ENCODE data around the gene AADACL2.
"Not testable (repeated sequence)": the region's sequence is repeated elsewhere in the genome, so short reads cannot be mapped to it uniquely, and the experiment has no call there.

Gene AADACL2, protein sequence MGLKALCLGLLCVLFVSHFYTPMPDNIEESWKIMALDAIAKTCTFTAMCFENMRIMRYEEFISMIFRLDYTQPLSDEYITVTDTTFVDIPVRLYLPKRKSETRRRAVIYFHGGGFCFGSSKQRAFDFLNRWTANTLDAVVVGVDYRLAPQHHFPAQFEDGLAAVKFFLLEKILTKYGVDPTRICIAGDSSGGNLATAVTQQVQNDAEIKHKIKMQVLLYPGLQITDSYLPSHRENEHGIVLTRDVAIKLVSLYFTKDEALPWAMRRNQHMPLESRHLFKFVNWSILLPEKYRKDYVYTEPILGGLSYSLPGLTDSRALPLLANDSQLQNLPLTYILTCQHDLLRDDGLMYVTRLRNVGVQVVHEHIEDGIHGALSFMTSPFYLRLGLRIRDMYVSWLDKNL

DNA sequence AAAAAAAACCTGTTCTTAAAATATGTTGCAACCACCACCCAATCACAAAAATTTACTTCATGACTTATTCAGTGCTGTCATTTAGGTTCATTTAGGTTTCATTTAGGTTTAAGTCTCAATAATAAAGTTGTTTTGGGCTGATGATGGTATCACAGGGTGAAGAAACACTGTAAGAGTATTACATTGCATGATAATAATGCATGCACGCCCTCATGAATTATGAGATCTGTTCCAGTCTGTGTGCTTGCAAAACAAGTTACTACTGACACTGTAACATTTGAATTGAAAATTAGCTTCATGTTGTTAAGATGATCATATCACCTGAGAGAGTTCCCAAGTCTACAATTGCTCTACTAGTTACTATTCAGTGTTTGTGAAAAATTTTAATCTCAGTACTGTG, at the start of gene AADACL2:
Gene AADACL2, plus strand, starts transcription at position 315 of the 400 bp plus-strand sequence. CDS start 109 bp downstream, outside the sequence.
- DNase-seq: no peak

DNA sequence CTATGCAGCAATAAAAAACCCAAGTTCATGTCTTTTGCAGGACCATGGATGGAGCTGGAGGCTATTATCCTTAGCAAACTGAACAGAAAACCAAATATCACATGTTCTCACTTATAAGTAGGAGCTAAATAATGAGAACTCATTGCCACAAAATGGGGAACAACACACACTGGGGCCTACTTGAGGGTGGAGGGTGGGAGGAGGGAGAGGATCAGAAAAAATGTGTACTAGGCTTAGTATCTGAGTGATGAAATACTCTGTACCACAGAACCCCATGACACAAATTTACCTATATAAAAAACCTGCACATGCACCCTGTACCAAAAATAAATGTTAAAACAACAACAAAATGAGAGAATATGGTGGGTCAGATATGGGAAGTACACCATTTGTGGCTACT, 49.6 kb upstream of the AADACL2 start:
- no peak for DNase-seq

DNA sequence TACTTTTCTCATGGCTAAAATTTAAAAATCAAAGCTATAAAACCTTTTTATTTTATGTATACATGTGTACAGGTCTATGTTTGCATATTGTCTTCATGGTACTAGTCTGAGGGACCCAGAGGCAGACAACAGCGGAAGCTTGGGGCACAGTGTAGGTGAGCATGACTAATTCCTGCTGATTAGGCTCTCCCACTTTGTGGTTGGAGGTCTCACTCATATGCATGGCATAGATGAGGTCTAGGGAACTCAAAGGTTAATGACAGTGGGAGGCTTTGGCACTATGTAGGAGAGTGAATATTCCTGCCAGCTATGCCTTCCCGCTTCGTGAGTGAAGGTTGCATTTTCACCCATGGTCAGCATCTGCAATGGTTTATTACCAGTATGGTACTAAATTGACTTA, 47.5 kb upstream of the AADACL2 start:
- no peak for DNase-seq

DNA sequence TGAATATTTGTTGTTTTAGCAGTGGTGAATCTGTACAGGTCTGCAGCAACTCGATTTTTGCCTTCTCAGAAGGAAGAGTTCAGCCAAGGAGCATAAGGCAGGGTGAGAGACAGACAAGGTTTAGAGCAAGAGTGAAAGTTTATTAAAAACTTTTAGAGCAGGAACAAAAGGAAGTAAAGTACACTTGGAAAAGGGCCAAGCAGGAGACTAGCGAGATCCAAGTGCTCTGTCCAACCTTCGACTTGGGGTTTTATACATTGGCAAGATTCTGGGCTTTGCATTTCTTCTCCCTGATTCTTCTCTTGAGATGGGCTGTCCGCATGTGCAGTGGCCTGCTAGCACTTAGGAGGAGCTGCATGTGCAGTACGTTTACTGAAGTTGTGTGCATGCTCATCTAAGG, 46.7 kb upstream of the AADACL2 start:
- DNase-seq: no peak

DNA sequence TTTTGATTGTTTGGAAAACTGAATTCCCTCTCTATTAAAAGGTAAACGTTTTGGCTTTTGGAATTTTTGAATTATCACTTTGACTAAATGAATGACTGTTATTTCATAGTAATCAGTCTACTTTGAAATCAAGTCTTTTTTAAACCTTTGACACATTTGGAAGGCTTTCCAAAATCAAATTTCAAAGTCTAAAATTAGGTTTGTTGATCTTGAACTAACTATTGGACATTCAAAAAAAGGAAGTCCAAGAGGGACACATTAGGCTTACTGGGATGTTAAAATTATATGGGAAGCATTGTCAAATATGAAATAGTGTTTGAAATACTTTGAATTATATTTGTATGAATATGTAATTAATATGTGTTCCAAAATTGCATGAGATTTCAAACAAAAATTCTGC, 45.2 kb upstream of the AADACL2 start:
- DNase-seq: no peak

DNA sequence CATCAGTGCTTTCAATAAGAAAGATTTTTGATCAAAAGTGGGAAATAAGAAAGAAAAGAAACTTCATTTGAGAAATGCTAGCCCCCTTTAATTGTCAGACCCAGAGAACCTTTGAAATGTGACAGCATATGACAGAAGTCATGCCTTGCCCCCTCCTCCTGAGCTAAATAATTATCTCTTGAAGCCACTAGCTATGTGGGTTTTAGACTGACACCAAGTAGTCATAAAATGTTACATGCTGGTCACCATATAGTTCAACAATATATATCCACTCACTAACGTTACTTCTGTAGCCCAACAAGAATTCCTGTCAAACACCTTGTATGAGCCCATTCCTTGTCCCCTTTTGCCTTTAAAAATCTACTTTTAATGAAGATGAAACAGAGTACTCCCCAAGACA, 43.1 kb upstream of the AADACL2 start:
- DNase-seq: no peak

DNA sequence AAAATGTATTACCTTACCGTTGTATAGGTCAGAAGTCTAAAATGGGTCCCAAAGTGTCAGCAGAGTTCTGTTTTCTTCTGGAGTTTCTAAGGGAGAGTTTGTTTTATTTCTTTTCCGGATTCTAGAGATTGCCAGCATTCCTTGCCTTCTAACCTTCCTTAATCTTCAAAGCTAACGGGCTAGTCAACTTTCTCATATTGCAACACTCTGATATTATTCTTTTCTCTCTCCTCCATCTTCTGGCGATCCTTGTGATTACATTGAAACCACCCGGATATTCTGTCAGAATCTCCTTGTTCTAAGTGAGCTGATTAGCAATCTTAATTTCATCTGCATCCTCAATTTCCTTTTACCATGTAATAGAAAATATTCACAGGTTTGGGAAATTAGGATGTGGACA, 36.2 kb upstream of the AADACL2 start:
- no peak for DNase-seq

DNA sequence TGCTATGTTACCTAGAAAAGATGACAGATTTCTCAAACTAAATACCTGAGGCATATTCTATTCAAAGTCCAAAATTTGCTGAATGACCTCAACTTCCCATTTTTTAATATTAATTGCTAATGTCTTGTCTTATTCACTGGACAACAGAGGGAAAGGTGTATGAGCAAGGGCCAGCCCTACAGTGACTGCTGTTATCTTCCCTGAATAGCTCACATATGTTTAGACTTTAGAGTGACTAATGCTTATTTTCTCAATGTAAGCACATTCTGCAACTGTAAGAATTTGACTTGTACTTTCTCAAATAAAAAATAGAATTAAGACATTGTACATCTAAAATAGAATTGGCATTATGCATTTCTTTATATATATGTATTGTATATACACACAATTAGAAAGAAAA, 26.5 kb upstream of the AADACL2 start:
- no peak for DNase-seq

DNA sequence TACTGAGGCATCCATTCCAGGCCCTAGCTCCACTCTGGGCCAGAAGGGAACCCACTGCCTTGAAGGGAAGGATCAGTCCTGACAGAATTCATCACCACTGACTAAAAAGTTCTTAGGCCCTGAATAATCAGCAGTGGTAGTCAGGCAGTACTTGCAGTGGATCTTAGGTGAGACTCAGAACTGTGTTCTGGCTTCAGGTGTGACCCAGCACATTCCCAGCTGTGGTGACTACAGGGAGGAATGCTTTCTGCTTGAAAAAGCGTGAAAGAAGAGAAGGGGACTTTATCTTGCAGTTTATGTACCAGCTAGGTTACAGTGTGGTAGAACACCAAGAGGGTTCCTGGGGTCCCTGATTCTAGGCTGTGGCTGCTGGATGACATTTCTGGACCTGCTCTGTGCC, 24.9 kb upstream of the AADACL2 start:
- no peak for DNase-seq

DNA sequence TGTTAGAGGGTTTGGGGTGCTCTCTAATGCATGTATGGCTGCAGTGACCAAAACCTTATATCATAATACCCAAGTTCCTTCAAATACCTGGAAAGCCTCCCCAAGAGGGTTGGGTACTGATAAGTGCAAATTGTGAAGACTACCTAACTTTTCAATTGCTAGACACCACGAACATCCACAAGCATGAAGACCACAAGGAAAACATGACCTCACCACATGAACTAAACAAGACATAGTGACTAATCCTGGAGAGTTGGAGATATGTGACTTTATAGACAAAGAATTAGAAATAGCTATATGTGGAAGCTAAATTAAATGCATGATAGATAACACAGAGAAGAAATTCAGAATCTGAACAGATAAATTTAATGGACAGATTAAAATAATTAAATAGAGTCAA, 23.9 kb upstream of the AADACL2 start:
- DNase-seq: no peak

DNA sequence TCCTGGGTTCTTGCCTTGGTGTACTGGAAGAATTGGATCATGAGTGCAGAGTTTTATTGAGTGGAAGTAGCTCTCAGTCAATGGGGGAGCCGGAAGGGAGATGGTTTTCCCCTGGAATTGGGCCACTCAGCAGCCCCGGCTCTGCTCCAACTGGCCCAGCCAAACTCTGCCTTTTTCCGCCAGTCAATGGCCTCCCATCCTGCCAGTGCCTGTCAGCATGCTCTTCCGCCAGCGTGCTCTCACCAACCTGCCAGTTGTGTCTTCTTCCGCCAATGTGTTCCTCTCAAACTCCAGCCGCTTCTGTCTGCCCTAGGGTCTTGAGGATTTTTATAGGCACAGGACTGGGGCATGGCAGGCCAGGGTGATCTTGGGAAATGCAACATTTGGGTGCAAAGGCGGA, 12.4 kb upstream of the AADACL2 start:
- DNase-seq: no peak

DNA sequence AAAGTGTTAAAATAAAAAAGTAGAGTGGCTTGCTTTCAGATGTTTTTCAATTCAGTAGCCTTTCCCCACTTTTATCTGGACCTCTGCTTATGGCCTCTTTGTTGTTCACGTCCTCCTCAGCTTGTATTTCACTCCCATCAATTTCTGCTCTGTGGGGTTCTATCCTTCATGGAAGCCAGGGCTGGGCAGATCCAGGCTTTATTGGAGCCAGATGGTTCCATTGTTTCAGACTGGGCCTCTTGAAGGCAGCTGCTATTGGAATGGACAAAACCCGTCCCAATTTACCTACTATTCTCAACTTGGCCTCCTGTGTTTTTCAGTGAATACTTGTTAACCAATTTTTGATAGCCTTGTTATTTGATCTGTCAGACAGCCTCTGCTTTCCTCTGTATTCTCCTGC, 10.9 kb upstream of the AADACL2 start:
- no peak for DNase-seq

DNA sequence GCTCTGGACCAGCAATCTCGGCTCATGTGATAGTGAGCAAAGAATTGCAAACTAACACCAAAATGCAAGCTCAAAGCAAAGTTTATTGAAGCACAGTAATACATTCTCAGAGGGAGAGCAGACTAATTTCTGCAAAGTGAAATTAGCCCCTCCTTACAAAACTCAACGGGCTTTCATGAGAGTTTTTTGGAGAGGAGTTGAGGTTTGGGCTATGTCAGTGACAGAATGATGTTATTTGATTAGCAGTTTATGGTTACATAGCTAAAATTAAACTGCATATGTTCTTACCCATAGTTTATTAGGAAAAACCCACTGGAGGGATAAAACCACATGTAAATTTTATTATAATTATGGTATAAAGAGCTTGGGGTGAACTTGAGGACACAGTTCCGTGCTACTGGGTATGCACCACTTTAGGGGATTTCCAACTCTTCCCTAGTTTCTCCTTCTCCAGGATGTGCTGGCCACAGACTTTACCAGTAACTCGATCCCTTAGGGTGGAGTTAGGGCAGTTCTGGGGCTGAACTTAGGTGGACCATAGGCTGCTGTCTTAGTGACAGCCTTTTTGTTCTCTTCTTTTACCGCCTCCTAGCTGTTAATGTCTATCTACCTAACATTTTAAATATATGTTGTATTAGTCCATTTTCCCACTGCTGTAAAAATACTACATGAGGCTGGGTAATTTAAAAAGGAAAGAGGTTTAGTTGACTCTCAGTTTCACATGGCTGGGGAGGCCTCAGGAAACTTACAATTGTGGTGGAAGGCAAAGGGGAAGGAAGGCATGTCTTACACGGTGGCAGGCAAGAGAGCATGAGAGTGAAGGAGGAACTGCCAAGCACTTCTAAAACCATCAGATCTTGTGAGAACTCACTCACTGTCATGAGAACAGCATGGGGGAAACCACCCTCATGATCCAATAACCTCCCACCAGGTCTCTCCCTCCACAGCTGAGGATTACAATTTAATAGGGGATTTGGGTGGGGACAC, 8.9 kb upstream of the AADACL2 start:
- no peak for DNase-seq

DNA sequence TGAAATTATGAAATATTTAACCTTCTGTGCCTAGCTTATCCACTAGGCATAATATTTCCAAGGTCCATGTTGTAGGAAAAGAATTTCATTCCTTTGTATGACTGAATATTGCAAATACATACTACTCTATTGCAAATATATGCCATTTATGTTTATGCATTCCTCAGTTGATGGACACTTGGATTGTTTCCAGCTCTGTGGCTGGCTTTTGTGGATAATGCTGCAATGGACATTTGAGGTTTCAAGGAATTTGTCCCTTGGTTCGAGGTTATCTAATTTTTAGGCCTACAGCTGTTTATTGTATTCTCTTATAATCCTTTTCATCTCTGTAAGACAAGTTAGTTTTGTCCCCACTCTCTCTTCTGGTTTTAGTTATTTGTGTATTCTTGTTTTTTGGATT, 7.7 kb upstream of the AADACL2 start:
- DNase-seq: no peak

DNA sequence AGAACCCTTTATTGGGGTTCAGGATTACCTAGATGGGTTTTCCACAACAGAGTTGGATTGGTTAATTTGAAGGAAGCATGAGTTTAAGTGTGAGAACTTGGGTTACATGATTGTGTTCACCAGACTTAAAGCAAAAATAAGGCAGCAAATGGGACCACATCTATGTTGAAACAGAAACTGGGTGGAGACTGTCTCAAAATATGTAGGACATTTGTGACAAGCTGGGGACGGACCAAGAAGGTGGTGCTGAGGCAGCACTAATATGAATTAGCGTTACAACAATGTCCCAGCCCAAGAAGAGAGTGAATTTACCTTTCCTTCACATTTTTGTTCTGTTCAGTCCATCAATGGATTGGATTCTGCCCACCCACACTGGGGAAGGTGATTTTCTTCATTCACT, 866 bp upstream of the AADACL2 start:
- DNase-seq: no peak

DNA sequence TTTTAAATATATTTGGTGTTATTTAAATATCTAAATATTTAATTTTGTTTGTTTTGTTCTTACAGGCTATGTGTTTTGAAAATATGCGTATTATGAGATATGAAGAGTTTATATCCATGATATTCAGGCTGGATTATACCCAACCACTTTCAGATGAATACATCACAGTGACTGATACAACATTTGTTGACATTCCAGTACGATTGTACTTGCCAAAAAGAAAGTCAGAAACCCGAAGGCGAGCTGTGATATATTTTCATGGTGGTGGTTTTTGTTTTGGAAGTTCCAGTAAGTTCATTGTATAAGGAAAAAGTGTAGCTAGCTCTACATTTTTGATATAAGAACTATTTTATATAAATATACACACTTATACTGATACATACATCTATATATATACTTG, 6.9 kb downstream of the AADACL2 start:
- DNase-seq: no peak

DNA sequence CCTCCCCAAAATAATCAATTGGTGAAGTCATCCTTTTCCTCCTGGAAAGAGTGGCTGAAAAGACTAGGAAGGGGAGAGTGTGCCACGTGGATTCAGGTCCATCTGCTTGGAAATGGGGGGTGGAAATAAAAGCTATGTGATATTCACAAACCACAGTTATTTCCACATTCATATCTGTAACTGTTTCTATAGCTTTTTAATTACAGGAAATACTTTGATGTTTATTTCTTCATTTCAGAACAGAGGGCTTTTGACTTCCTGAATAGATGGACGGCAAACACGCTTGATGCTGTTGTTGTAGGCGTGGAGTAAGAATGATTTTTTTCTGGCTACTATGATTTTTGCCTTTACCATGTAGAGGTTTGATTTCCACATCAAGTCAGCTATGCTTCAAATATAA, 10.1 kb downstream of the AADACL2 start:
- no peak for DNase-seq

DNA sequence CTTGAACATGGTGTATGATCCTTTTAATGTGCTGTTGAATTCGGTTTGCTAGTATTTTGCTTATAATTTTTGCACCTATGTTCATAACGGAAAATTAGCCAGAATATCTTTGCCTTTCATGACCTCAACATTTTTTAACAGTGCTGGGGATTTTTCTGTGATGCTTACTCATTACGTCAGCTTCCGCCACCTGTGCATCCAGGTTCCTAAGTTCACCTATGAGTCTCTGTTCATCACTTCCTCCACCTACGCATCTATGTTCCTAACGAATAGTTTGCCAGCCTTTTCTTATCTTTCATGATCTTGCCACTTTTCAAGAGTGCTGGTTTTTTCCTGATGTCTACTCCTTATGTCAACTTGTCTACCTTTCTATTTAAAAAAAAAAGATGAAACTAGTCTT, 16.5 kb downstream of the AADACL2 start:
- DNase-seq: no peak

DNA sequence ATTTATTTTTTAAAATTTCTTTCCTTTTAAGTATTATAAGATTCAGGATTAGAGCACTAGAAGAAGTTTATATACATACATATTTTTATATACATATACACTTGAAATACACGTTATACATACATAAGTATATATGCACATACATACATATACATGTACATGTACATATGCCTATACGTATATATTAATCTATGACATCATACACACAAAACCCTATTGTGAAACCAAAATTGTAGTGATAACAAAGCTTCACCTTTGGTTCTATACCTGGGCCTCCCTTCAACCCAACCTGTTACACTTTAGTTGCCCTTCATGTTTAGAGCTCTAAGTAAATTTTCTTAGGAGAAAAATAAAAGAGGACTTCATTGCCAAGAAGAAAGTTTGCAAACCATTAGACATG, 17.0 kb downstream of the AADACL2 start:
- DNase-seq: no peak

DNA sequence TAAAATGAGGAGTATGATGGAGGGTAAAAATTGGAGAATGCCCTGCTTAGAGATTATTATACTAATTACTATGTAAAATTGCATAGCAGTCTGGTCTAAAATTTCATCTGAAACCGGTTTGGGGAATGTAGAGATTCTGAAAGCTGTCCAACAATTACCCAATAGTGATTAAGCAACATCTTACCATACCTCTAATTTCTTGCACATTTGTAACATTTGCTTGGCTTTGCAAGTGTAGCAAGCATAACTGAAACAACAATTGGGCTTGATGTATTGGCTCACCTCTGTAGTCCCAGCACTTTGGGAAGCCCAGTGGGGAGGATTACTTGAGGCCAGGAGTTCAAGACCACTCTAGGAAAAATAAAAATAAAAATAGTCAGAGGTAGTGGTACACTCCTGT, 17.4 kb downstream of the AADACL2 start:
- DNase-seq: no peak

DNA sequence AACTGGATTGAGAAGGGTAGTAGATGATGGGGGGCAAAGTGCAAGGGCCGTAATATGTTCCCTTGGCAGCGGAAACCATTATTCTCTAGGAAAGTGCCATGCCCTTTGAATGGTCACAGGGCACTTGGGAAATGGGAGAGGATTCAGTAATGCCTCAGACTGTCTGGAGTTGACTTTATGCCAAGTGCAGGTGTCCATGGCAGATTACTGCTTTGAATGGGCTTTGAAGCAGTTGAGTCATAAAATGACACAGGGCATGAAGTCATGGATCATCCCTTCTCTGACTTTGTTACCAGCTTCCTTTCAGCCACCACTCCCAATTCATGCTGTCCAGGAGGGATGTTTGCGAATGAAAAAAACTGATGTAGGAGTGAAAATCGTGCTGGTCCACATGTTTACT, 20.1 kb downstream of the AADACL2 start:
- no peak for DNase-seq

DNA sequence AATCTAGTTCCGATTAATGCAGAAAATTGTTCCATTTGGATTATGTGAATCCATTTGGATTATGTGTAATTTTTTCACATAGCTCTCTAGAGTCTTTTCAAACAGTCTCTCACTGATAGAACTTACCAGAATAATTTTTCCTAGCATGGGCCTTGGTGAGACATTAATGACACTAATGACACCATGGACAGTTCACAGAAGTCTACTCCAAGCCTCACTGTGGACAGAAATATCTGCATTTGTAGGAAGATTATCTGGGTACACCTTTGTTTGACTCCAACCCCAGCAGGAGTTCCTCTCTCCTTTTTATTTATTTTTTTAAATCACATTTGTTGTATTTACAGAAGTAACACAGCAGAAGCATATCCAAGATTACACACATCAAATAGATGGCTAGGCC, 27.9 kb downstream of the AADACL2 start:
- DNase-seq: no peak

DNA sequence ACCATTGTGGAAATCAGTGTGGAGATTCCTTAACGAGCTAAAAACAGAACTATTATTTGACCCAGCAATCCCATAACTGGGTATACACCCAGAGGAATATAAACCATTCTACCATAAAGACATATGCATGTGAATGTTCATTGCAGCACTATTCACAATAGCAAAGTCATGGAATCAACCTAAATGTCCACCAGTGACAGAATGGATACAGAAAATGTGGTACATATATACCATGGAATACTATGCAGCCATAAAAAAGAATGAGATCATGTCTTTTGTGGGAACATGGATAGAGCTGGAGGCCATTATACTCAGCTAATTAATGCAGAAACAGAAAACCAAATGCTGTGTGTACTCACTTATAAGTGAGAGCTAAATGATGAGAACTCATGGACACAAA, 31.0 kb downstream of the AADACL2 start:
- not testable (repeated sequence) for DNase-seq

DNA sequence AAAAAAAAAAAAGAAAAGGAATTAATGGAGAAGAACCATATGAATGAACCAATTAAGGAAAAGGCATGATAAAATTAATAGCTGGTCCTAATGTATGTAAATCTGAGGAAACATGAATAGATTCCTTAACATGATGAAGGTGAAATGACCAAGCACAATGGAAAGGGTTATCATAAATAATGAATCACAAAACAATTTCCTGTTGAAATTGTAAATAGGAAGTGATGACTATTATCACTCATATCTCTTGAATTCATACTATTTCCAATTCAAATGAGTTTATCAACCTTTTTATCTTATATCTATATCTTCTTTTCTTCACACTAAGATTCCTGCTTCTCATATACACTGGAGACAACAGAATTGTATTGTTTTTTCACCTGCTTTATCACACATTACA, 32.0 kb downstream of the AADACL2 start:
- no peak for DNase-seq
